OCI-LY7 (cell line): ENCODE data around the gene ASIC2.

Source experiments
- EZH2phosphoT487 ChIP-seq: fragments of 200-600 bp; sonication (generic); IDR thresholded peaks from 2 replicates; pipeline ENCODE4 v1.6.1; 2018; ENCODE audit warnings: low read depth, borderline replicate concordance, mild to moderate bottlenecking, mixed run types, antibody characterized with exemption, low read length, moderate library complexity, mixed read lengths
- TF ChIP-seq, protein P1 (sequence below): fragments of 200-600 bp; sonication (generic); conservative IDR thresholded peaks from 2 replicates; pipeline ENCODE4 v1.5.1; 2014; ENCODE audit warnings: mild to moderate bottlenecking, antibody characterized with exemption, low read length, moderate library complexity, mixed read lengths

DNA sequence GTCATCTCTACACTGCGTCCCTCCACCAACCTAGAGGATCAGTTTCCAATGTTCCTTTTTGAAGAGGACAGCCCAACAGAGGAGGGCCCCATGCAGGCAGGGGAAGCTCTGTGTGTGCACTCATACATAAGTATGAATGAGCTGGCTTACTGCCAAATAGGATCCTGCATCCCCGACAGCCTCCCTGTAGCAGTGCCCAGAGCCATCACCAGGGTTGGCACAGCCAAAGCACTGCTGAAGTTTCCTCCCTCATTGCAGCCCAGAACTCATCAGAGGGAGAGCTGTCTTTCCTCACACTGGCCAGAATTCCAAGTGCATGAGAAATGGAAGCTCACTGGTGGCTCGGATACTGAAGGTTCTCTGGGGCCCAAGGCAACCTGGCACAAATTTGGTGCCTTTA lies 114.4 kb downstream of the ASIC2 start:
- TF ChIP-seq, protein P1, sequence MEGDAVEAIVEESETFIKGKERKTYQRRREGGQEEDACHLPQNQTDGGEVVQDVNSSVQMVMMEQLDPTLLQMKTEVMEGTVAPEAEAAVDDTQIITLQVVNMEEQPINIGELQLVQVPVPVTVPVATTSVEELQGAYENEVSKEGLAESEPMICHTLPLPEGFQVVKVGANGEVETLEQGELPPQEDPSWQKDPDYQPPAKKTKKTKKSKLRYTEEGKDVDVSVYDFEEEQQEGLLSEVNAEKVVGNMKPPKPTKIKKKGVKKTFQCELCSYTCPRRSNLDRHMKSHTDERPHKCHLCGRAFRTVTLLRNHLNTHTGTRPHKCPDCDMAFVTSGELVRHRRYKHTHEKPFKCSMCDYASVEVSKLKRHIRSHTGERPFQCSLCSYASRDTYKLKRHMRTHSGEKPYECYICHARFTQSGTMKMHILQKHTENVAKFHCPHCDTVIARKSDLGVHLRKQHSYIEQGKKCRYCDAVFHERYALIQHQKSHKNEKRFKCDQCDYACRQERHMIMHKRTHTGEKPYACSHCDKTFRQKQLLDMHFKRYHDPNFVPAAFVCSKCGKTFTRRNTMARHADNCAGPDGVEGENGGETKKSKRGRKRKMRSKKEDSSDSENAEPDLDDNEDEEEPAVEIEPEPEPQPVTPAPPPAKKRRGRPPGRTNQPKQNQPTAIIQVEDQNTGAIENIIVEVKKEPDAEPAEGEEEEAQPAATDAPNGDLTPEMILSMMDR, result no peak
- no peak for TF ChIP-seq EZH2phosphoT487
